IMR-90 (cell line): ENCODE results near the gene CHD9. TPM values are rescaled to one million over a fixed set of nuclear protein-coding genes. Genes with fewer than 3 reads are reported as not detected.

Experiments
- ATAC-seq: fragments of 200-7000 bp; cut with Tn5 transposase; 2 replicates; pipeline ENCODE4 v1.9.1; 2020; ENCODE audit warnings: low read depth, mild to moderate bottlenecking, moderate library complexity
- BruUV-seq: library from RNA; stranded (reverse); fragments of 400-500 nt; replicated peaks from 2 replicates; lab custom pipeline; 2021; lab: Mats Ljungman, UMichigan
- CTCF ChIA-PET: fragments of 300-600 bp; formaldehyde crosslinking; extraction: SDS; loops from one replicate; lab custom pipeline; 2021; ENCODE audit warnings: antibody characterized with exemption; lab: Yijun Ruan, JAX
- POLR2A ChIA-PET: fragments of 300-600 bp; sonication (Branson Sonifier 250); formaldehyde crosslinking; loops from one replicate; lab custom pipeline; 2022; ENCODE audit warnings: antibody characterized with exemption; ENCODE audit not compliant: unreplicated experiment; lab: Charles Lee
- DNase-seq: peaks from one replicate; pipeline ENCODE4 v3.0.0; 2013
- H2AFZ ChIP-seq: replicated peaks from 2 replicates; pipeline ENCODE3; 2013; ENCODE audit warnings: low read length, mild to moderate bottlenecking; ENCODE audit not compliant: poor library complexity
- H2AK5ac ChIP-seq: 2 replicates; pipeline ENCODE4 v1.6.1; 2013; ENCODE audit warnings: low read depth, low read length, inconsistent platforms
- H2AK9ac ChIP-seq: replicated peaks from 2 replicates; pipeline ENCODE3; 2013; ENCODE audit warnings: mild to moderate bottlenecking, low read depth, low read length, moderate library complexity; ENCODE audit not compliant: poor library complexity
- H2BK120ac ChIP-seq: 2 replicates; pipeline ENCODE4 v1.6.1; 2013; ENCODE audit warnings: low read depth, low read length, inconsistent platforms
- H2BK15ac ChIP-seq: 3 replicates; pipeline ENCODE4 v1.6.1; 2013; ENCODE audit warnings: low read depth, low read length, inconsistent platforms
- H2BK20ac ChIP-seq: 2 replicates; pipeline ENCODE4 v1.6.1; 2013; ENCODE audit warnings: low read depth, mild to moderate bottlenecking, inconsistent platforms, low read length, moderate library complexity
- H2BK5ac ChIP-seq: 2 replicates; pipeline ENCODE4 v1.6.1; 2013; ENCODE audit warnings: mild to moderate bottlenecking, low read depth, low read length, inconsistent platforms; ENCODE audit not compliant: poor library complexity, severe bottlenecking
- H3K14ac ChIP-seq: replicated peaks from 2 replicates; pipeline ENCODE4 v1.6.1; 2013; ENCODE audit warnings: low read depth, low read length, inconsistent platforms
- H3K18ac ChIP-seq: 2 replicates; pipeline ENCODE4 v1.6.1; 2013; ENCODE audit warnings: low read depth, low read length, control low read depth
- H3K23ac ChIP-seq: 2 replicates; pipeline ENCODE4 v1.6.1; 2013; ENCODE audit warnings: low read depth, low read length, inconsistent platforms
- H3K27ac ChIP-seq: 2 replicates; pipeline ENCODE4 v1.5.1; 2013; ENCODE audit warnings: mild to moderate bottlenecking, control low read depth, low read length; ENCODE audit not compliant: insufficient read depth
- H3K27me3 ChIP-seq: 2 replicates; pipeline ENCODE4 v1.6.1; 2013; ENCODE audit warnings: low read length; ENCODE audit not compliant: control insufficient read depth, insufficient read depth
- H3K36me3 ChIP-seq: 2 replicates; pipeline ENCODE4 v1.6.1; 2013; ENCODE audit warnings: low read length, mixed read lengths; ENCODE audit not compliant: control insufficient read depth, insufficient read depth
- H3K4ac ChIP-seq: 2 replicates; pipeline ENCODE4 v1.6.1; 2013; ENCODE audit warnings: low read depth, low read length, inconsistent platforms
- H3K4me1 ChIP-seq: 2 replicates; pipeline ENCODE4 v1.6.1; 2013; ENCODE audit warnings: low read length, mixed read lengths; ENCODE audit not compliant: control insufficient read depth, insufficient read depth
- H3K4me2 ChIP-seq: 2 replicates; pipeline ENCODE4 v1.6.1; 2013; ENCODE audit warnings: low read depth, mild to moderate bottlenecking, control low read depth, low read length, moderate library complexity
- H3K4me3 ChIP-seq: 2 replicates; pipeline ENCODE4 v1.5.1; 2013; ENCODE audit warnings: low read depth, mild to moderate bottlenecking, control low read depth, low read length, moderate library complexity; ENCODE audit not compliant: insufficient read depth
- H3K56ac ChIP-seq: 2 replicates; pipeline ENCODE4 v1.6.1; 2013; ENCODE audit warnings: low read length, inconsistent platforms; ENCODE audit not compliant: insufficient read depth; ENCODE audit errors: extremely low read depth
- H3K79me1 ChIP-seq, 2 experiments: 2 replicates each; pipeline ENCODE4 v1.6.1; 2013; ENCODE audit warnings: low read length in 2 of 2, inconsistent platforms in 1 of 2, low read depth in 1 of 2
- H3K9ac ChIP-seq: 2 replicates; pipeline ENCODE4 v1.6.1; 2013; ENCODE audit warnings: low read depth, low read length, control low read depth
- H3K9me1 ChIP-seq: 2 replicates; pipeline ENCODE4 v1.6.1; 2013; ENCODE audit warnings: low read length, inconsistent platforms; ENCODE audit not compliant: insufficient read depth
- H3K9me3 ChIP-seq: 2 replicates; pipeline ENCODE4 v1.6.1; 2013; ENCODE audit warnings: low read length; ENCODE audit not compliant: control insufficient read depth, insufficient read depth
- H4K20me1 ChIP-seq: 2 replicates; pipeline ENCODE4 v1.6.1; 2013; ENCODE audit warnings: low read length, inconsistent platforms; ENCODE audit not compliant: insufficient read depth
- H4K5ac ChIP-seq: 2 replicates; pipeline ENCODE4 v1.6.1; 2013; ENCODE audit warnings: mild to moderate bottlenecking, low read depth, low read length, control low read depth
- H4K8ac ChIP-seq, 2 experiments: 2 replicates each; pipeline ENCODE4 v1.6.1; 2013; ENCODE audit warnings: low read depth in 2 of 2, low read length in 2 of 2, control low read depth in 1 of 2, inconsistent platforms in 1 of 2
- H4K91ac ChIP-seq: 2 replicates; pipeline ENCODE4 v1.6.1; 2013; ENCODE audit warnings: low read depth, low read length, inconsistent platforms; ENCODE audit not compliant: insufficient read depth
- CTCF ChIP-seq: conservative IDR thresholded peaks from 2 replicates; pipeline ENCODE4 v1.5.1; 2012; ENCODE audit warnings: mild to moderate bottlenecking, low read depth, low read length, improper control_type of control experiment
- MAZ ChIP-seq: IDR thresholded peaks from 2 replicates; pipeline ENCODE4 v1.6.1; 2012; ENCODE audit warnings: low read depth, mild to moderate bottlenecking, low read length, improper control_type of control experiment, moderate library complexity, borderline replicate concordance
- MXI1 ChIP-seq: IDR thresholded peaks from 2 replicates; pipeline ENCODE4 v1.6.1; 2012; ENCODE audit warnings: low read depth, mild to moderate bottlenecking, low read length, moderate library complexity, borderline replicate concordance
- RAD21 ChIP-seq: IDR thresholded peaks from 2 replicates; pipeline ENCODE4 v1.6.1; 2012; ENCODE audit warnings: low read length, improper control_type of control experiment
- dilution Hi-C: fragments of 300-500 bp; cut with HindIII; formaldehyde crosslinking; loops from one replicate; pipeline ENCODE4 v1.14.3; 2018; ENCODE audit warnings: low sequenced_read_pairs; ENCODE audit not compliant: unreplicated experiment
- in situ Hi-C: fragments of 300-500 bp; cut with MboI; formaldehyde crosslinking; loops from 3 replicates; pipeline ENCODE4 v1.14.3; 2019; ENCODE audit warnings: low sequenced_read_pairs, inconsistent platforms, mixed read lengths
- intact Hi-C: fragments of 100-400 bp; cut with micrococcal nuclease; formaldehyde crosslinking; loops from 2 replicates; pipeline ENCODE4 v1.10.0; 2022
- polyA plus RNA-seq, 3 experiments: library from polyadenylated mRNA; depleted of rRNA; stranded (reverse); fragments of >200 nt; gene quantifications; 2 replicates each; pipeline ENCODE4 v1.2.3, GENCODE V29; 2012; ENCODE audit warnings: low replicate concordance in 1 of 3
- total RNA-seq: library from RNA; depleted of rRNA; stranded (reverse); fragments of >200 nt; gene quantifications from 2 replicates; pipeline ENCODE4 v1.2.3, GENCODE V29; 2012

The CHD9 gene
- total and polyA plus RNA-seq, 2 of the 4 experiments (the other 2 are of a cell fraction), result 9.1 to 48.8 TPM

DNA sequence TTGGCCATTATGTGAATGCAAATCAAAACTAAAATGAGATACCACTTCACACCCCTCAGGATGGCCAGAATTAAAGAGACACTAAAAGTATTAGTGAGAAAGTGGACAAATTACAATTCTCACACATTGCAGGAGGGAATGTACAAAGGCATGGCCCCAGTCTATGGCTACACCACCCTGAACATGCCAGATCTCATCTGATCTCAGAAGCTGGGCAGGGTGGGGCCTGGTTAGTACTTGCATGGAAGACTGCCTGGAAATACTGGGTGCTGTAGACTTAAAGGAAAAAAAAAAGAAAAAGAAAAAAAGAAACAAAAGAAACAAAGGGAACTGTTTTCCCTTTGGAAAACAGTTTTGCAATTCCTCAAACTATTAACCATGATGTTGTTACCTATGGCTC is 282.5 kb downstream of the CHD9 start:
- in situ Hi-C loops (no loop called here), dilution Hi-C loops (no loop called here)

More for the DNA sequence above, 282.5 kb downstream of the CHD9 start:
- no peak overlapping the region for H2BK5ac ChIP-seq
- no peak overlapping the region for H3K14ac ChIP-seq
- no peaks in the 10 kb centered on the region for H3K27me3 ChIP-seq
- no peak overlapping the region for H3K23ac ChIP-seq
- ATAC-seq, result no peak
- H3K9ac ChIP-seq, result no peak overlapping the region
- H3K79me1 ChIP-seq, result no peaks in the 10 kb centered on the region
- H3K27ac ChIP-seq, result no peak overlapping the region
- H4K91ac ChIP-seq, result no peak overlapping the region
- no peaks in the 10 kb centered on the region for H3K4me1 ChIP-seq
- TF ChIP-seq RAD21 (no peak), MAZ (no peak), CTCF (no peak), MXI1 (no peak)
- no peak for DNase-seq
- POLR2A ChIA-PET, result no interaction called here
- H3K18ac ChIP-seq, result no peak overlapping the region
- no peaks in the 10 kb centered on the region for H4K20me1 ChIP-seq
- intact Hi-C loops, result no loop called here
- no peak overlapping the region for H2BK15ac ChIP-seq
- no peak overlapping the region for H2AK9ac ChIP-seq
- no peak overlapping the region for H2BK120ac ChIP-seq
- no peak overlapping the region for H4K8ac ChIP-seq
- H3K36me3 ChIP-seq, result no peaks in the 10 kb centered on the region
- no peak overlapping the region for H3K4ac ChIP-seq
- H2BK20ac ChIP-seq, result no peak overlapping the region
- H4K5ac ChIP-seq, result no peak overlapping the region
- H3K9me1 ChIP-seq, result no peaks in the 10 kb centered on the region
- no peak overlapping the region for H3K56ac ChIP-seq
- H3K4me3 ChIP-seq, result no peak overlapping the region
- H2AK5ac ChIP-seq, result no peak overlapping the region
- no peaks in the 10 kb centered on the region for H3K9me3 ChIP-seq
- H2AFZ ChIP-seq, result no peak overlapping the region
- no TSS peak for BruUV-seq
- CTCF ChIA-PET, result no interaction called here
- no peak overlapping the region for H3K4me2 ChIP-seq
